Eye (tissue), 1 donor: ENCODE measurements around the gene CCDC33.

Experiments
- DNase-seq: peaks from one replicate; pipeline ENCODE4 v3.0.0-alpha.2; 2015

Gene CCDC33

GRCh38 chr15:74384881-74385643, 148.9 kb downstream of the CCDC33 start:
- no peak for DNase-seq

GRCh38 chr15:74385733-74386132, 149.6 kb downstream of the CCDC33 start:
- DNase-seq: no peak
